H9 (cell line): ENCODE measurements around the gene TMEM31. TPM values are rescaled to one million over a fixed set of nuclear protein-coding genes. Genes with fewer than 3 reads are reported as not detected.
A peak's percentile ranks its signal among the peaks of the same experiment; 100 is the strongest.

Experiments
- DNase-seq: peaks from one replicate; pipeline ENCODE4 v3.0.0-alpha.2; 2017
- H2AFZ ChIP-seq: one replicate; pipeline ENCODE4 v1.6.1; 2013; ENCODE audit warnings: mild to moderate bottlenecking, low read length, control low read depth, moderate library complexity
- H2AK5ac ChIP-seq: 2 replicates; pipeline ENCODE4 v1.6.1; 2013; ENCODE audit warnings: low read length, control low read depth, mixed read lengths; ENCODE audit not compliant: insufficient read length
- H2BK120ac ChIP-seq: one replicate; pipeline ENCODE4 v1.6.1; 2013; ENCODE audit warnings: low read depth, mild to moderate bottlenecking, low read length, control low read depth, inconsistent platforms; ENCODE audit not compliant: poor library complexity, severe bottlenecking
- H2BK12ac ChIP-seq: 2 replicates; pipeline ENCODE4 v1.6.1; 2013; ENCODE audit warnings: low read length, control low read depth, mixed read lengths, low read depth; ENCODE audit not compliant: insufficient read length
- H2BK15ac ChIP-seq: 2 replicates; pipeline ENCODE4 v1.6.1; 2013; ENCODE audit warnings: low read depth, low read length, control low read depth
- H2BK20ac ChIP-seq: one replicate; pipeline ENCODE4 v1.6.1; 2013; ENCODE audit warnings: low read depth, mild to moderate bottlenecking, low read length, control low read depth, inconsistent platforms; ENCODE audit not compliant: poor library complexity, severe bottlenecking
- H2BK5ac ChIP-seq: 2 replicates; pipeline ENCODE4 v1.6.1; 2013; ENCODE audit warnings: low read length, control low read depth, mixed read lengths; ENCODE audit not compliant: insufficient read length
- H3K14ac ChIP-seq: 2 replicates; pipeline ENCODE4 v1.6.1; 2013; ENCODE audit warnings: low read length, control low read depth; ENCODE audit not compliant: insufficient read depth
- H3K18ac ChIP-seq: 2 replicates; pipeline ENCODE4 v1.6.1; 2013; ENCODE audit warnings: low read depth, mild to moderate bottlenecking, mixed read lengths, low read length, control low read depth; ENCODE audit not compliant: insufficient read length
- H3K23ac ChIP-seq: 2 replicates; pipeline ENCODE4 v1.6.1; 2013; ENCODE audit warnings: low read length, control low read depth, mixed read lengths, low read depth; ENCODE audit not compliant: insufficient read length
- H3K23me2 ChIP-seq: 2 replicates; pipeline ENCODE4 v1.6.1; 2013; ENCODE audit warnings: low read depth, mild to moderate bottlenecking, mixed read lengths, low read length, control low read depth; ENCODE audit not compliant: insufficient read length, poor library complexity, severe bottlenecking
- H3K27ac ChIP-seq: 2 replicates; pipeline ENCODE4 v1.5.1; 2013; ENCODE audit warnings: low read length, control low read depth, mixed read lengths, low read depth; ENCODE audit not compliant: insufficient read length
- H3K27me3 ChIP-seq: 2 replicates; pipeline ENCODE4 v1.6.1; 2013; ENCODE audit warnings: low read length, control low read depth, inconsistent platforms; ENCODE audit not compliant: insufficient read depth
- H3K4ac ChIP-seq: 2 replicates; pipeline ENCODE4 v1.6.1; 2013; ENCODE audit warnings: low read depth, mild to moderate bottlenecking, control low read depth, inconsistent platforms, low read length, moderate library complexity
- H3K4me1 ChIP-seq: 2 replicates; pipeline ENCODE4 v1.6.1; 2013; ENCODE audit warnings: low read length, control low read depth, inconsistent platforms; ENCODE audit not compliant: insufficient read depth
- H3K4me2 ChIP-seq: 2 replicates; pipeline ENCODE4 v1.6.1; 2013; ENCODE audit warnings: low read length, control low read depth, mixed read lengths; ENCODE audit not compliant: insufficient read length, insufficient read depth
- H3K56ac ChIP-seq: 2 replicates; pipeline ENCODE4 v1.6.1; 2013; ENCODE audit warnings: low read depth, mild to moderate bottlenecking, mixed read lengths, low read length, control low read depth; ENCODE audit not compliant: insufficient read length
- H3K79me1 ChIP-seq: 2 replicates; pipeline ENCODE4 v1.6.1; 2013; ENCODE audit warnings: low read depth, mild to moderate bottlenecking, moderate library complexity, low read length, control low read depth, inconsistent platforms; ENCODE audit not compliant: insufficient read depth, poor library complexity, severe bottlenecking
- H3K79me2 ChIP-seq: 2 replicates; pipeline ENCODE4 v1.6.1; 2013; ENCODE audit warnings: low read length, control low read depth, inconsistent platforms; ENCODE audit not compliant: insufficient read depth
- H3K9ac ChIP-seq: 2 replicates; pipeline ENCODE4 v1.6.1; 2013; ENCODE audit warnings: low read length, control low read depth, mixed read lengths; ENCODE audit not compliant: insufficient read length; ENCODE audit errors: extremely low read depth
- H3K9me3 ChIP-seq: one replicate; pipeline ENCODE4 v1.6.1; 2013; ENCODE audit warnings: low read depth, low read length, inconsistent platforms; ENCODE audit not compliant: control insufficient read depth
- H3T11ph ChIP-seq: one replicate; pipeline ENCODE4 v1.6.1; 2013; ENCODE audit warnings: mild to moderate bottlenecking, low read length, control low read depth, inconsistent platforms
- H4K20me1 ChIP-seq: one replicate; pipeline ENCODE4 v1.6.1; 2013; ENCODE audit not compliant: control insufficient read depth, insufficient read length, insufficient read depth
- H4K5ac ChIP-seq: 2 replicates; pipeline ENCODE4 v1.6.1; 2013; ENCODE audit warnings: low read depth, mild to moderate bottlenecking, mixed read lengths, low read length, control low read depth; ENCODE audit not compliant: insufficient read length
- H4K8ac ChIP-seq: replicated peaks from 2 replicates; pipeline ENCODE4 v1.6.1; 2013; ENCODE audit warnings: low read length, control low read depth, mixed read lengths, low read depth; ENCODE audit not compliant: insufficient read length
- H4K91ac ChIP-seq: 2 replicates; pipeline ENCODE4 v1.6.1; 2013; ENCODE audit warnings: low read depth, mild to moderate bottlenecking, moderate library complexity, mixed read lengths, low read length, control low read depth; ENCODE audit not compliant: insufficient read length
- H3K27ac Mint-ChIP-seq, 3 experiments: 2 replicates in 2 of 3; 3 replicates in 1 of 3; pipeline ENCODE4 v1.8.0; 2020 to 2021; ENCODE audit warnings: mixed read lengths in 3 of 3, mild to moderate bottlenecking in 1 of 3, moderate library complexity in 1 of 3
- H3K27me3 Mint-ChIP-seq: 2 replicates; pipeline ENCODE4 v1.8.0; 2021; ENCODE audit warnings: low read depth, mild to moderate bottlenecking, moderate library complexity, mixed read lengths
- H3K36me3 Mint-ChIP-seq, 3 experiments: 2 replicates in 2 of 3; 3 replicates in 1 of 3; pipeline ENCODE4 v1.8.0; 2020 to 2021; ENCODE audit warnings: low read depth in 3 of 3, mixed read lengths in 3 of 3; ENCODE audit not compliant: insufficient read depth in 1 of 3
- H3K4me1 Mint-ChIP-seq, 2 experiments: 2 replicates each; pipeline ENCODE4 v1.8.0; 2020; ENCODE audit warnings: mixed read lengths in 2 of 2
- H3K4me3 Mint-ChIP-seq, 2 experiments: 2 replicates in 1 of 2; 3 replicates in 1 of 2; pipeline ENCODE4 v1.8.0; 2020 to 2021; ENCODE audit warnings: mild to moderate bottlenecking in 2 of 2, mixed read lengths in 2 of 2, moderate library complexity in 1 of 2
- H3K9me3 Mint-ChIP-seq, 2 experiments: 2 replicates in 1 of 2; 3 replicates in 1 of 2; pipeline ENCODE4 v1.8.0; 2020; ENCODE audit warnings: mild to moderate bottlenecking in 2 of 2, mixed read lengths in 2 of 2, moderate library complexity in 1 of 2
- WGBS: extraction: QIAGEN DNeasy Blood & Tissue Kit; methylation state at CpG from one replicate; pipeline ENCODE4 v1.1.7; 2013; ENCODE audit warnings: missing lambda C conversion rate, low lambda C conversion rate, mixed read lengths; ENCODE audit not compliant: insufficient read length; ENCODE audit errors: extremely low coverage; 5-methylcytosine and 5-hydroxymethylcytosine counted together
- total RNA-seq: library from RNA; stranded (reverse); gene quantifications from 2 replicates; pipeline ENCODE4 v1.2.1, GENCODE V29; 2021
- TF ChIP-seq, protein P1 (sequence below): fragments of 200-600 bp; sonication (generic); conservative IDR thresholded peaks from 3 replicates; pipeline ENCODE4 v1.8.0; 2021; ENCODE audit warnings: antibody characterized with exemption, mild to moderate bottlenecking

The TMEM31 gene
- total RNA-seq, 1 experiment from 2014 or later = 0.55 TPM

- no CpG with 5 or more reads among the region's 37 CpGs for WGBS
These were observed 24.3 kb upstream of the TMEM31 start, which contains the start of gene MORF4L2 for GRCh38 chrX:103686199-103687072. MORF4L2 (minus strand) TSS chrX:103686699; CDS start chrX:103677027, 9,672 bp downstream.

More at GRCh38 chrX:103686199-103687072, 24.3 kb upstream of the TMEM31 start, which contains the start of gene MORF4L2:
- no peak within 1 kb of the TSS for H3K23ac ChIP-seq
- DNase-seq = peak; percentile 99
- H4K8ac ChIP-seq = no peak within 1 kb of the TSS
- no peaks in the 10 kb centered on the region for H4K20me1 ChIP-seq
- H3K4me3 Mint-ChIP-seq = no peak within 1 kb of the TSS
- peak within 1 kb of the TSS; percentile 98 for H3K14ac ChIP-seq
- peaks cover 7% of the 10 kb centered on the region; the same call in 1 of the 2 replicates for H3K79me2 ChIP-seq
- H3K4me1 ChIP-seq = no peaks in the 10 kb centered on the region
- H3K9me3 ChIP-seq = no peaks in the 10 kb centered on the region
- peak within 1 kb of the TSS; percentile 94 for H3K27ac ChIP-seq
- H3K9ac ChIP-seq = peak within 1 kb of the TSS; percentile 98
- peak within 1 kb of the TSS; percentile 94 for H3T11ph ChIP-seq
- H3K23me2 ChIP-seq = peaks cover 9% of the 10 kb centered on the region
- peaks cover 12 to 40% (median 25%) of the 10 kb centered on the region in 3 experiments; a peak in 6 of 7 replicates for H3K36me3 Mint-ChIP-seq
- peaks cover 3% of the 10 kb centered on the region for H3K79me1 ChIP-seq
- H3K4ac ChIP-seq = no peak within 1 kb of the TSS; the same call in 1 of the 2 replicates
- H2BK15ac ChIP-seq = no peak within 1 kb of the TSS
- H2AFZ ChIP-seq = no peak within 1 kb of the TSS
- H3K18ac ChIP-seq = peak within 1 kb of the TSS; percentile 100
- peaks cover 0 to 5% of the 10 kb centered on the region in 2 experiments; a peak in 2 of 4 replicates for H3K4me1 Mint-ChIP-seq
- TF ChIP-seq, protein P1, sequence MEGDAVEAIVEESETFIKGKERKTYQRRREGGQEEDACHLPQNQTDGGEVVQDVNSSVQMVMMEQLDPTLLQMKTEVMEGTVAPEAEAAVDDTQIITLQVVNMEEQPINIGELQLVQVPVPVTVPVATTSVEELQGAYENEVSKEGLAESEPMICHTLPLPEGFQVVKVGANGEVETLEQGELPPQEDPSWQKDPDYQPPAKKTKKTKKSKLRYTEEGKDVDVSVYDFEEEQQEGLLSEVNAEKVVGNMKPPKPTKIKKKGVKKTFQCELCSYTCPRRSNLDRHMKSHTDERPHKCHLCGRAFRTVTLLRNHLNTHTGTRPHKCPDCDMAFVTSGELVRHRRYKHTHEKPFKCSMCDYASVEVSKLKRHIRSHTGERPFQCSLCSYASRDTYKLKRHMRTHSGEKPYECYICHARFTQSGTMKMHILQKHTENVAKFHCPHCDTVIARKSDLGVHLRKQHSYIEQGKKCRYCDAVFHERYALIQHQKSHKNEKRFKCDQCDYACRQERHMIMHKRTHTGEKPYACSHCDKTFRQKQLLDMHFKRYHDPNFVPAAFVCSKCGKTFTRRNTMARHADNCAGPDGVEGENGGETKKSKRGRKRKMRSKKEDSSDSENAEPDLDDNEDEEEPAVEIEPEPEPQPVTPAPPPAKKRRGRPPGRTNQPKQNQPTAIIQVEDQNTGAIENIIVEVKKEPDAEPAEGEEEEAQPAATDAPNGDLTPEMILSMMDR = no peak
- peaks cover 0 to 13% of the 10 kb centered on the region in 2 experiments; a peak in 2 of 5 replicates for H3K9me3 Mint-ChIP-seq
- H3K27me3 Mint-ChIP-seq = no peaks in the 10 kb centered on the region
- peak within 1 kb of the TSS; percentile 93 to 95 (median 94); a peak in 5 of 7 replicates for H3K27ac Mint-ChIP-seq
- no peaks in the 10 kb centered on the region for H3K27me3 ChIP-seq
- peak within 1 kb of the TSS; percentile 36 for H2BK12ac ChIP-seq
- no peak within 1 kb of the TSS for H4K91ac ChIP-seq
- H3K4me2 ChIP-seq = peak within 1 kb of the TSS; percentile 84
- H4K5ac ChIP-seq = peak within 1 kb of the TSS; percentile 85
- no peak within 1 kb of the TSS for H2AK5ac ChIP-seq
- peak within 1 kb of the TSS; percentile 96 for H3K56ac ChIP-seq
- no peak within 1 kb of the TSS for H2BK20ac ChIP-seq
- peak within 1 kb of the TSS; percentile 82 for H2BK120ac ChIP-seq
- peak within 1 kb of the TSS; percentile 69 for H2BK5ac ChIP-seq
